SU-DHL-6 (cell line): ENCODE measurements around the gene WIZ.

ENCODE experiments used
- H2AFZ ChIP-seq: fragments of 200-600 bp; sonication (generic); 2 replicates; pipeline ENCODE4 v1.6.1; 2014; ENCODE audit warnings: low read depth, mild to moderate bottlenecking, moderate library complexity, mixed read lengths, antibody characterized with exemption, low read length; ENCODE audit not compliant: severe bottlenecking
- H3F3A ChIP-seq: fragments of 200-600 bp; shearing (Covaris generic); 2 replicates; pipeline ENCODE4 v1.6.0; 2016; ENCODE audit warnings: antibody characterized with exemption, mild to moderate bottlenecking; ENCODE audit not compliant: insufficient read depth
- H3K27ac ChIP-seq: fragments of 200-600 bp; sonication (generic); 2 replicates; pipeline ENCODE4 v1.5.1; 2016; ENCODE audit warnings: low read depth, mild to moderate bottlenecking, low read length, moderate library complexity, mixed read lengths
- H3K27me3 ChIP-seq: fragments of 200-600 bp; sonication (generic), shearing (Covaris generic); 2 replicates; pipeline ENCODE4 v1.6.0; 2014; ENCODE audit warnings: mild to moderate bottlenecking, low read length
- H3K36me3 ChIP-seq: fragments of 200-600 bp; sonication (generic); 2 replicates; pipeline ENCODE4 v1.6.1; 2014; ENCODE audit warnings: mild to moderate bottlenecking, low read length, mixed read lengths
- H3K4me2 ChIP-seq: fragments of 300-600, 200-600 bp; shearing (Covaris generic), sonication (generic); 2 replicates; pipeline ENCODE4 v1.6.0; 2014; ENCODE audit warnings: low read length, low read depth, mild to moderate bottlenecking; ENCODE audit not compliant: poor library complexity, severe bottlenecking
- H3K4me3 ChIP-seq: fragments of 200-600 bp; sonication (generic); 2 replicates; pipeline ENCODE4 v1.5.1; 2014; ENCODE audit warnings: antibody characterized with exemption, low read length, mild to moderate bottlenecking, mixed read lengths; ENCODE audit not compliant: insufficient read depth, poor library complexity, severe bottlenecking
- H3K79me2 ChIP-seq: fragments of 200-600 bp; sonication (generic); 2 replicates; pipeline ENCODE4 v1.6.1; 2014; ENCODE audit warnings: mild to moderate bottlenecking, low read length, moderate library complexity; ENCODE audit not compliant: insufficient read depth
- H3K9ac ChIP-seq: fragments of 200-600 bp; sonication (generic); 2 replicates; pipeline ENCODE4 v1.7.0; 2014; ENCODE audit warnings: mild to moderate bottlenecking, low read length
- H3K9me2 ChIP-seq: fragments of 200-600 bp; sonication (generic); replicated peaks from 2 replicates; pipeline ENCODE4 v1.6.1; 2014; ENCODE audit warnings: low read length; ENCODE audit not compliant: insufficient read depth
- H3K9me3 ChIP-seq: fragments of 200-600 bp; sonication (generic); 2 replicates; pipeline ENCODE4 v1.6.1; 2014; ENCODE audit warnings: low read length, mixed read lengths; ENCODE audit not compliant: insufficient read depth
- H4K20me1 ChIP-seq: fragments of 200-600 bp; sonication (generic); 2 replicates; pipeline ENCODE4 v1.6.1; 2014; ENCODE audit warnings: low read depth, mild to moderate bottlenecking, antibody characterized with exemption, low read length, moderate library complexity, mixed read lengths
- CTCF ChIP-seq: fragments of 200-600 bp; sonication (generic); IDR thresholded peaks from one replicate; pipeline ENCODE4 v1.5.1; 2017; ENCODE audit warnings: antibody characterized with exemption, mild to moderate bottlenecking, low read length, moderate library complexity; ENCODE audit not compliant: insufficient read depth, poor library complexity, severe bottlenecking
- EZH2phosphoT487 ChIP-seq: fragments of 200-600 bp; sonication (generic), shearing (Covaris generic); conservative IDR thresholded peaks from 2 replicates; pipeline ENCODE4 v1.6.1; 2018; ENCODE audit warnings: mild to moderate bottlenecking, antibody characterized with exemption, low read length, moderate library complexity, mixed read lengths

The WIZ gene

GRCh38 chr19:15455996-15456395, 6.2 kb upstream of the WIZ start:
- TF ChIP-seq CTCF: no peak
- TF ChIP-seq EZH2phosphoT487: no peak
- Histone ChIP-seq H3K27ac (no peak overlapping the region), H3K36me3 (no peaks in the 10 kb centered on the region), H2AFZ (no peak overlapping the region), H3K9me3 (no peaks in the 10 kb centered on the region), H3K79me2 (no peaks in the 10 kb centered on the region), H3K4me3 (no peak overlapping the region), H3K27me3 (no peaks in the 10 kb centered on the region), H3K9me2 (no peaks in the 10 kb centered on the region), H3F3A (peaks cover 6% of the 10 kb centered on the region; the same call in 1 of the 2 replicates), H4K20me1 (no peaks in the 10 kb centered on the region), H3K4me2 (no peak overlapping the region), H3K9ac (no peak overlapping the region)

GRCh38 chr19:15453906-15454860, 4.4 kb upstream of the WIZ start:
- Histone ChIP-seq H3K9me2 (no peaks in the 10 kb centered on the region), H3K9me3 (no peaks in the 10 kb centered on the region), H3K27ac (no peak overlapping the region), H4K20me1 (no peaks in the 10 kb centered on the region), H3K4me2 (no peak overlapping the region), H3K27me3 (no peaks in the 10 kb centered on the region), H3F3A (peaks cover 8% of the 10 kb centered on the region; the same call in 1 of the 2 replicates), H2AFZ (no peak overlapping the region), H3K36me3 (no peaks in the 10 kb centered on the region), H3K4me3 (no peak overlapping the region), H3K9ac (no peak overlapping the region), H3K79me2 (no peaks in the 10 kb centered on the region)
- no peak for TF ChIP-seq CTCF
- no peak for TF ChIP-seq EZH2phosphoT487

- no peaks in the 10 kb centered on the region for H3K27me3 ChIP-seq
- peaks cover 8% of the 10 kb centered on the region; the same call in 1 of the 2 replicates for H3F3A ChIP-seq
- no peak overlapping the region for H3K27ac ChIP-seq
- no peak overlapping the region for H3K4me2 ChIP-seq
- no peaks in the 10 kb centered on the region for H3K36me3 ChIP-seq
- no peaks in the 10 kb centered on the region for H4K20me1 ChIP-seq
- H3K9me3 ChIP-seq: no peaks in the 10 kb centered on the region
- no peak overlapping the region for H3K4me3 ChIP-seq
- no peaks in the 10 kb centered on the region for H3K79me2 ChIP-seq
- no peak overlapping the region for H3K9ac ChIP-seq
- H3K9me2 ChIP-seq: no peaks in the 10 kb centered on the region
- TF ChIP-seq EZH2phosphoT487: no peak
- TF ChIP-seq CTCF: no peak
- no peak overlapping the region for H2AFZ ChIP-seq
Observed at GRCh38 chr19:15453091-15453578, 3.4 kb upstream of the WIZ start.
